ENCODE measurements around the gene CORO7.

The CORO7 gene

DNA sequence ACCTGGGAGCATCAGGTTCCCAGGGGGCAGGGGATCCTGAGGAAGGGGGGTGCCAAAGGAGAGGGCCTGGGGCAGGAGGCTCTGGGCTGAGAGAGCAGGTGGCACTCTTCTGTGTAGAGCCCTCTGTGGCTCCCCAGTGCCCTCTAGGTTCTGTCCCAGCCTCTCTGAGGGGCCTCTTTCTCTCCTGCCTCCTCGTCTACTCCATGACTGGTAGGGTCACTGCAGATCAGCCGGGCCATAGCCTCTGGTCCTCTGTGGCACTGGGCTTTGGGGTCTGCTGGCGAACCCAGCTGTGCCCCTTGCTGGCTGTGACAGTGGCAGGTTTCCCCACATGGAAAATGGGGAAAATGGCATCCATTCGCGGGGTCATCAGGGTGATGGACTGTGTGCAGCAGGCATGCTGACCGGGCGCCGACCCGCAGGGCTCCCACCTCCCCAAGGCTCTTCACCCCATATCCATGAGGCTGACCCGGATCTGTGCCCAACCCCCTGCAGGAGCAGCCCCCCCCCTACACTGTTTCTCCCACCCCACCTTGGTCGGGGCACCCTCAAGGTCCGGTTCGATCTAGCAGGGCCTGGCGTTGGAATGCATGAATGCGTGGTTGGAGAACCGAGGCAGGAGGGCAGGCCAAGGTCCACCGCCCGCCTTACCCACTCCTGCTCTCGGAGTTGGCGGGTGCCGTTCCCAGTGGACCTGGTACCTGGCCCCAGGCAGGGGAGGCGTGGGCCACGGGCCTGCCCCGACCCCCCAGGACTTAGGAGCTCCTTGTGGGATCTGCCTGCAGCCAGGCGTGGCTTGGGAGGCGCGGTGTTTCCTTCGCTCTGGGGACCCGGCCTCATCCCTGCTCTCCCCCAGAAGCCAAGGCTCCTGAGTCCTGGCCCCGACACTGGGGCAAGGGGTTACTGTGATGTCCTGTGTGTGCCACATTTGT lies 94.0 kb downstream of the CORO7 start:
- no peaks in the 10 kb centered on the region for H3F3A ChIP-seq (ENCODE audit: control insufficient read depth, insufficient read depth)
- no peaks in the 10 kb centered on the region for H3K9me3 ChIP-seq (ENCODE audit: control insufficient read depth, insufficient read depth, low read length)
- no peaks in the 10 kb centered on the region for H4K20me1 ChIP-seq (ENCODE audit: control insufficient read depth, insufficient read depth, low read depth, low read length)
- no peaks in the 10 kb centered on the region for H3K9me2 ChIP-seq (replicated peaks; ENCODE audit: control insufficient read depth, low read length)
- H3K4me3 ChIP-seq (ENCODE audit: low read length): no peak overlapping the region
- peaks cover 38% of the 10 kb centered on the region for H3K27me3 ChIP-seq (ENCODE audit: control insufficient read depth, low read length)
- H3K4me1 ChIP-seq (ENCODE audit: control insufficient read depth, low read length): peaks cover 16% of the 10 kb centered on the region
- H3K4me2 ChIP-seq (ENCODE audit: low read length): no peak overlapping the region
- H3K27ac ChIP-seq (ENCODE audit: low read depth, low read length): no peak overlapping the region
- no peak for TF ChIP-seq EZH2phosphoT487 (IDR thresholded peaks at IDR 0.05; ENCODE audit: borderline replicate concordance, low read length)
- TF ChIP-seq, protein P1, sequence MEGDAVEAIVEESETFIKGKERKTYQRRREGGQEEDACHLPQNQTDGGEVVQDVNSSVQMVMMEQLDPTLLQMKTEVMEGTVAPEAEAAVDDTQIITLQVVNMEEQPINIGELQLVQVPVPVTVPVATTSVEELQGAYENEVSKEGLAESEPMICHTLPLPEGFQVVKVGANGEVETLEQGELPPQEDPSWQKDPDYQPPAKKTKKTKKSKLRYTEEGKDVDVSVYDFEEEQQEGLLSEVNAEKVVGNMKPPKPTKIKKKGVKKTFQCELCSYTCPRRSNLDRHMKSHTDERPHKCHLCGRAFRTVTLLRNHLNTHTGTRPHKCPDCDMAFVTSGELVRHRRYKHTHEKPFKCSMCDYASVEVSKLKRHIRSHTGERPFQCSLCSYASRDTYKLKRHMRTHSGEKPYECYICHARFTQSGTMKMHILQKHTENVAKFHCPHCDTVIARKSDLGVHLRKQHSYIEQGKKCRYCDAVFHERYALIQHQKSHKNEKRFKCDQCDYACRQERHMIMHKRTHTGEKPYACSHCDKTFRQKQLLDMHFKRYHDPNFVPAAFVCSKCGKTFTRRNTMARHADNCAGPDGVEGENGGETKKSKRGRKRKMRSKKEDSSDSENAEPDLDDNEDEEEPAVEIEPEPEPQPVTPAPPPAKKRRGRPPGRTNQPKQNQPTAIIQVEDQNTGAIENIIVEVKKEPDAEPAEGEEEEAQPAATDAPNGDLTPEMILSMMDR (IDR thresholded peaks at IDR 0.05; ENCODE audit: low read depth, low read length, poor library complexity, severe bottlenecking): no peak
- H3K79me2 ChIP-seq (ENCODE audit: control insufficient read depth, low read length): no peaks in the 10 kb centered on the region
- H3K36me3 ChIP-seq (ENCODE audit: control insufficient read depth, low read length): no peaks in the 10 kb centered on the region

DNA sequence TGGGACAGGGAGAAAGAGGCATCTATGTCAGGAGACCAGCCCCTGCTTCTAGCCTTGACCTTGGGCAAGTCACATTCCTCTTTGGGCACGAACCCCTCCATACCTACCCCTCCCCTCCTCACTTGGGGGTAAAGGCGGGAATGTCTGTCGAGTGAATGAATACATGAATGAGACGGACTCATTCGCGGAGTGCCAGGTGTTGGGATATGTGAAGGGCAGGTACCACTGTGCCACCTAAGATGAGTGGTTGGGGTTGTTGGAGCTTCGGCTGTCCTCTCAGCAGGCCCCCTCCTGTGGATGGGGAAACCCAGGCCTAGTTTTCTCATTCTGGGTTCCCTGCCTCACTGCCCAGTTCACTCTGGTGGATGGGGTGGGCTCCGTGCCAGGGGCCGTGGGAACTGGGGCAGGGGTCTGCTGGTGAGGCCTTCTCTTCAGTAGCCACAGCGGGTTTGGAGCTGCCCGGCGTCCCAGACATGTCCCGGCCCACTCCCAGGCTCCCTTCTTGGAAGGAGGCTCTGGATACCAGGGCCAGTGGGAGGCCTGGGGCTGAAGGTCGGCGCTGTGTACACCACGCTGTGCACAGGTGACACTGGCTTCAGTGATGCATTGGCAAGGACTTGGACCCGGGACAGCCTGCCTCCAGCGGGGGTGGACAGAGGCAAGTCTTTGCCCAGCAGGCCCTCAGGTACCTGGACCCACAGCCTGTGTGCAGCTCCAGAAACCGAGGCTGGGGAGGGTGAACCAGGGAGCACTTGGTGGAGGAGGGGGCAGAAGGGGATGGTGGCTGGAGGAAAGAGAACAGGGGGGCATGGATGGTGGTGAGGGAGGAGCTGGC lies 94.9 kb downstream of the CORO7 start:
- Histone ChIP-seq H3K4me1 (ENCODE audit: control insufficient read depth, low read length) (peaks cover 14% of the 10 kb centered on the region), H3K79me2 (ENCODE audit: control insufficient read depth, low read length) (no peaks in the 10 kb centered on the region), H3K4me3 (ENCODE audit: low read length) (no peak overlapping the region), H4K20me1 (ENCODE audit: control insufficient read depth, insufficient read depth, low read depth, low read length) (no peaks in the 10 kb centered on the region), H3K9me3 (ENCODE audit: control insufficient read depth, insufficient read depth, low read length) (no peaks in the 10 kb centered on the region), H3K4me2 (ENCODE audit: low read length) (no peak overlapping the region), H3K9me2 (replicated peaks; ENCODE audit: control insufficient read depth, low read length) (no peaks in the 10 kb centered on the region), H3K27ac (ENCODE audit: low read depth, low read length) (no peak overlapping the region), H3K27me3 (ENCODE audit: control insufficient read depth, low read length) (peaks cover 40% of the 10 kb centered on the region), H3K36me3 (ENCODE audit: control insufficient read depth, low read length) (no peaks in the 10 kb centered on the region), H3F3A (ENCODE audit: control insufficient read depth, insufficient read depth) (no peaks in the 10 kb centered on the region)
- no peak for TF ChIP-seq EZH2phosphoT487 (IDR thresholded peaks at IDR 0.05; ENCODE audit: borderline replicate concordance, low read length)
- TF ChIP-seq, protein P1 (IDR thresholded peaks at IDR 0.05; ENCODE audit: low read depth, low read length, poor library complexity, severe bottlenecking): no peak

DNA sequence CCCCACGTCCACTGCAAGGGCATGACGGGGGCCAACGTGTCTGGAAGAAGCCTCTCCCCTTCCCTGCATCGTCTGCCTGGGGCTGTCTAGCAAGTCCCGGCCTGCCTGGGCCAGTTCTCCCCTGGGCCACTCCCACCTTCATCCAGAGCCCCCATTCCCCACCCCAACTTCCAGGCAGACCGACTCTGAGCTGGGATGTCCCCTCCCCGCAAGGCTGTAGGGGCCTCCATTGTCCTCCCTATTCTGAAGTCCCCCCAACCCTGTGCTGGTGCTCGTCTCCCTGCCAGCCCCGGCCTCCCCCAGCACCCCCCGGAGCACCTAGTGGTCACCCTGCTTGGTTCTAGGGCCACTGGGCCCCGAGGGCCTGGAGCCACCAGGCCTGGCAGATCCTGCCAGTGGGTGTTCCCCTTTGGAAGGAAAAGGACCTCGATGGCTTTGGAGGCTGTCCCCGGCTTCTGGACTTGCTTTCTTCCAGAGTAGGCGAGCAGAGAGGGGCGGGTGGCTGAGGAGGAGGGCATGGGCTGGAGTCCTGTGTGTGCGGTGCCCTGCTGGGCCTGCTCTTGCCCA lies 95.7 kb downstream of the CORO7 start:
- H3K9me3 ChIP-seq (ENCODE audit: control insufficient read depth, insufficient read depth, low read length): no peaks in the 10 kb centered on the region
- peaks cover 40% of the 10 kb centered on the region for H3K27me3 ChIP-seq (ENCODE audit: control insufficient read depth, low read length)
- no peaks in the 10 kb centered on the region for H3F3A ChIP-seq (ENCODE audit: control insufficient read depth, insufficient read depth)
- no peaks in the 10 kb centered on the region for H3K79me2 ChIP-seq (ENCODE audit: control insufficient read depth, low read length)
- H4K20me1 ChIP-seq (ENCODE audit: control insufficient read depth, insufficient read depth, low read depth, low read length): no peaks in the 10 kb centered on the region
- H3K4me2 ChIP-seq (ENCODE audit: low read length): no peak overlapping the region
- no peak overlapping the region for H3K4me3 ChIP-seq (ENCODE audit: low read length)
- TF ChIP-seq, protein P1 (IDR thresholded peaks at IDR 0.05; ENCODE audit: low read depth, low read length, poor library complexity, severe bottlenecking): no peak
- TF ChIP-seq EZH2phosphoT487 (IDR thresholded peaks at IDR 0.05; ENCODE audit: borderline replicate concordance, low read length): no peak
- peaks cover 14% of the 10 kb centered on the region for H3K4me1 ChIP-seq (ENCODE audit: control insufficient read depth, low read length)
- H3K36me3 ChIP-seq (ENCODE audit: control insufficient read depth, low read length): no peaks in the 10 kb centered on the region
- no peaks in the 10 kb centered on the region for H3K9me2 ChIP-seq (replicated peaks; ENCODE audit: control insufficient read depth, low read length)
- H3K27ac ChIP-seq (ENCODE audit: low read depth, low read length): no peak overlapping the region

All from DOHH2 (cell line).